HCT116 (cell line): ENCODE results near the gene CORO2A.

ENCODE experiments used
- REST ChIP-seq: IDR thresholded peaks from 2 replicates; pipeline ENCODE4 v1.6.1; 2012; ENCODE audit warnings: low read depth
- YY1 ChIP-seq: IDR thresholded peaks from 2 replicates; pipeline ENCODE4 v1.6.1; 2011; ENCODE audit warnings: low read length, low read depth, moderate library complexity, mild to moderate bottlenecking; ENCODE audit not compliant: insufficient replicate concordance; ENCODE audit errors: extremely low read depth

- no peak for TF ChIP-seq YY1
- no peak for TF ChIP-seq REST
These were observed 9.3 kb upstream of the CORO2A start for GRCh38 chr9:98201749-98202148.
